ENCODE data around the gene ASTN2.

The ASTN2 gene

DNA sequence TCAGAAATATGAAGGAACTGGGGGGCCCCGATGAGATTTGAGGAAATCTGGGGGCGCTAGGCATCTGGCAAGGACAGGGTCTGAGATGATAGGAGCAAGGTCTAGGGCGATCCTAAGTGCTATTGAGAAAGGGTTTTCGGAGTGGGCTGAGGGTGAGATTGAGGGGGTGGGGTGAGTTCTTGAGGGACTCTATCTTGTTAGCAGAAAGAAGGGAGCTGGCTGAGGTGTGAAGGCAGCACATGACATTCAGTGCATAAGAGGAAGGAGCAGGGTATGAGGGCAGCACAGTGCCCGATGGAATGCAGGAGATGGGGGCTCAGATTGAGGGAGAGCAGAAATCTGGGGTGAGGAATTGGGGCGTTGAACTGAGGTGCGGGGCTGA lies 727.1 kb downstream of the ASTN2 start:
- no peak for DNase-seq

DNA sequence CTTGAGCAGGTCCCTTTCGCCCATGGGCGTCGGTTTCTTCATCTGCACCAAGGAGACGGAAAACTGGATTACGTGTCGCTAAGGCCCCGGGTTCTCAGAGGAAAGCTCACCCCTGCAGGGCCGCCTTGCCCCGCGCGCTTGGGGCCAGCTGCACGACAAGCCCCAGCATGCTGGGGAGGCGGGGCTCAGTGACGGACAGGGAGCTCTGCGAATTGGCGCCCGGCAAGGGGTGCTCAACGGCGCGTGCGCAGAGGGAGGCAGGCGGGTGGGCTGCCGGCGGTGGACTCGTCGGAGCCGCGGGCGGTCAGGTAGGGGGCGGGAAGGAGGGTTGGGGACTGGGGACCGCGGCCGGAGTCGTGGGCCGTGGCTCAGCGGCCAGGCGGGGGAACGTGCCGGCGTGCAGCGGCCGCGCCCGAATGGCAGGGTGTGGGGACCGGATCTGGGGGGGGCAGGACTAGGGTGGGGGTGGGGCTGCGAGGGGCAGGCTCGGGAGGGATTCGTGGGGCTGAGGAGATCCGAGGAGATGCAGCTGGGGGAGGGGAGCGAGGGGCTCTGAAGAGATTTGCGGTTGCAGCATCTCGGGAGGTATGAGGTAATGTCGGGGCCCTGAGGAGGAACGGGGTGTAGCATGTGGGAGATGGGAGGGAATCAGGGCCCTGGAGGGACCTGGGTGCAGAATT lies 727.6 kb downstream of the ASTN2 start, which contains the start of gene TRIM32:
Gene TRIM32 (plus strand): TSS at position 232 of the 680 bp plus-strand sequence. CDS start 10,438 bp downstream, outside the sequence.
- peak; percentile 89 for DNase-seq

DNA sequence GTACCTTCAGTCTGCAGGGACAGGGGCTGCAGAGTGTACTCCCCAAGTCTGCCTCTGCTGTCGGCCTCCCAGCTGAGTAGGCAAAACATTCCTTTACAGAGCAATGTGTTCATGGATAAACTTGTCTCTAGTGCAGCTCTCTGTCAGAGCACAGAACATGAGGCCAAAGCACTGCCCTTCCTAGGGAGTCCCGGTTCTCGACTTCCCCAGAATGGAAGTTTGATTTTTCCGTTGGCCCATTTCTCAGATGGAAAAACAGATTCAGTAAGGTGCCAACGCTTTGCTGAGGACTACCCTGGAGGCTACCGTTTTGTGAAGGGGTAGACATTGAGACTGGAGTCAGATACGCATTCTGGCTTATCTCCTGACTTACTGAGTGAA lies 728.2 kb downstream of the ASTN2 start:
- DNase-seq: no peak

DNA sequence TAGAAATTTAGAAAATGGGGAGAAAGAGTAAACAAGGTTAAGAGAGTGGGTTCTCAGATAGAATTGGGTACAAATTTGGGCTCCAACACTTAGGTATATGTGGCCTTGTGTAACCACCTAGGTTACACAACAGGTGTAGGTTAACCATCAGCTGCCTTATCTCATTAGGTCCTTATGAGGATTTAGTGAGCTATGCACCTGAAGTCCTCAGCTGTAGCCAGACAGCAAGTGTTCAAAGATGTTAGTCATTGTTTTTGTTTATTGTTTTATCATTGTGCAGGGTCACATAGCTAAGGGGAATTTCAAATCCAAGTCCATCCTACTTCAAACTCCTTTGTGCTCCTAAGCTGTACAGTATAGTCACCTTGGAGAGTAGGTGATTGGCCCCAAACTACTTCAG lies 728.7 kb downstream of the ASTN2 start:
- no peak for DNase-seq

DNA sequence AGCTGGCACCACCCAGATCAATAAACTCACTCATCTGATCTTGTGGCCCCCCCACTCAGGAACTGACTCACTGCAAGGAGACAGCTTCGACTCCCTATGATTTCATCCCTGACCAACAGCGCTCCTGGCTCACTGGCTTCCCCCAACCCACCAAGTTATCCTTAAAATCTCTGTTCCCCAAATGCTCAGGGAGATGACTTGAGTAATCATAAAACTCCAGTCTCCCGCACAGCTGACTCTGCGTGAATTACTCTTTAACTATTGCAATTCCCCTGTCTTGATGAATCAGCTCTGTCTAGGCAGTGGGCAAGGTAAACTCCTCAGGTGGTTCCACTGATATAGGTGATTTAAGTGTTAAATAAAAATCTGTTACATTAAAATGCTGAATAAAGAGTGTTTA lies 729.7 kb downstream of the ASTN2 start:
- no peak for DNase-seq

DNA sequence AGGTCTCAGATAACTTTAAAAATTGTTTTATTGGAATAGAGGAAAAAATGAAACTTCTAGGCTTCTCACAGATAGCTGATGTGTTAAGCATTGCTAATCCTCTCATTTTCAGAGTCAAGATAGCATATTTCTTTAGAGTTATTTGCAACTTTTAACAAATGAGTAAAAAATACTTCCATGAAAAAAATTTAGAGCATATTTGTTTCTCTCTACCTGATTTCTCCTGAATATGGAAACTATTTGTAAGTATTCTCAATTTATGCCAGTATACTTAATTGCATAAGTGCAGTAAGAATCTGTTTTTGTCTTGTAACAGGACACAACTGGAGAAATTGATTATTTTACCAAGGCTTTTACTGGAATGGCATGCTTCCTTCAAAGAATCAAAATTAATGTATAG lies 731.3 kb downstream of the ASTN2 start:
- DNase-seq: no peak

DNA sequence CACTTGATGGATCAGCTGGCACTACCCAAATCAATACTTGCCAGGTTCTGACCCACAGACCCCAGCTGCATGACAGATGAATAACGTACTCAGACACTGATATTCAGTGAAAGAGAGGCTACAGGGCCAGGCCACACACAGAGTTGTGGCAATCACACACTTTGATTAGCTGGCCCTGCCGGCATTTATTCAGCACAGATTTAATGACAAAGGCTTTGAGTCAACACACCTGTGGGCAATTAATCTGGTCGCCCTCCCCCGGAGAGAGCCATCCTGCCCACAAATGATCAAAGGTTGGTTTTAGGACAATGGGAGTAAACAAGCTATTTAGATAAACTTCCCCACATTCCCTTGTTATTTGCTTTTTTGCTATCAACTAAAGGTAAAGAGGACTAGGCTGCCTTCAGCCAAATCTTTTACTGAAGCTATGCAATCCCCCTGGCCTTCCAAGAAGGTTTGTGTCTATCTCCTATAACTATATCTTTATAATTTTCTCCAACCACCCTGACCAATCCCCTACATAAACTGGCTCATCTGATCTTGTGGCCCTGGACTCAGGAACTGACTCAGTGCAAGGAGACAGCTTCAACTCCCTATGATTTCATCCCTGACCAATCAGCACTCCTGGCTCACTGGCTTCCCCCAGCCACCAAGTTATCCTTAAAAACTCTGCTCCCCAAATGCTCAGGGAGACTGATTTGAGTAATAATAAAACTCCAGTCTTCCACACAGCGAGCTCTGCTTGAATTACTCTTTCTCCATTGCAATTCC lies 740.5 kb downstream of the ASTN2 start:
- DNase-seq: no peak

DNA sequence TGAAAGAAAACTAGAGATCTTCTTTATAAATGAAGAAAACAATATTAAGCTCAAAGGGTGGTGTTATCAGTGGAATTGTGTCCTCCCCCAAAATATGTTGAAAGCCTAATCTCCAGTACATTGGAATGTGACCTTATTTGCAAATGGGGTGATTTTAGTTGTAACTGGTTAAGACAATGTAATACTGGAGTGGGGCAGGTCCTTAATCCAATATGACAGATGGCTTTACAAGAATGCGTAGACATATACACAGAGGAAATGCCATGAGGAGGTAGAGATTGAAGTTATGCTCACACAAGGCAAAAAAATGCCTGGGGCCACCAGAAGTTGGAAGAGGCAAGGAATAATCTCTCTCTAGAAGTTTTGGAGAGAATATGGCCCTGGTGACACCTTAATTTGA lies 741.5 kb downstream of the ASTN2 start:
- DNase-seq: no peak

DNA sequence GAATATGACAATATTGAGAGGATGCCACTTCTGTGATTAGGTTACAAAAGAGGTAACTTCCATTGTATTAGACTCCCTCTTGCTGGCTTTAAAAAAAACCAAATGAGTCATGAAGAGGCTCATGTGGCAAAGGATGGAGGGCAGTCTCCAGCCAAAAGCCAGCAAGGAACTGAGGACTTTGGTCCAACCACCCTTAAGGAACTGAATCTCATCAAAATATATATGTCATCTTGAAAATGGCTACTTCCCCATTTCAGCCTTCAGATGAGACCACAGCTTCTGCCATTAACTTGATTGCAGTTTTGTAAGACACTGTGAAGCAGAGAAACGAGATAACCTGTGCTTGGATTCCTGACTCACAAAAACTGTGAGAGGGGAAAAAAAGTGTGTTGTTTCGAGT lies 743.3 kb downstream of the ASTN2 start:
- no peak for DNase-seq

DNA sequence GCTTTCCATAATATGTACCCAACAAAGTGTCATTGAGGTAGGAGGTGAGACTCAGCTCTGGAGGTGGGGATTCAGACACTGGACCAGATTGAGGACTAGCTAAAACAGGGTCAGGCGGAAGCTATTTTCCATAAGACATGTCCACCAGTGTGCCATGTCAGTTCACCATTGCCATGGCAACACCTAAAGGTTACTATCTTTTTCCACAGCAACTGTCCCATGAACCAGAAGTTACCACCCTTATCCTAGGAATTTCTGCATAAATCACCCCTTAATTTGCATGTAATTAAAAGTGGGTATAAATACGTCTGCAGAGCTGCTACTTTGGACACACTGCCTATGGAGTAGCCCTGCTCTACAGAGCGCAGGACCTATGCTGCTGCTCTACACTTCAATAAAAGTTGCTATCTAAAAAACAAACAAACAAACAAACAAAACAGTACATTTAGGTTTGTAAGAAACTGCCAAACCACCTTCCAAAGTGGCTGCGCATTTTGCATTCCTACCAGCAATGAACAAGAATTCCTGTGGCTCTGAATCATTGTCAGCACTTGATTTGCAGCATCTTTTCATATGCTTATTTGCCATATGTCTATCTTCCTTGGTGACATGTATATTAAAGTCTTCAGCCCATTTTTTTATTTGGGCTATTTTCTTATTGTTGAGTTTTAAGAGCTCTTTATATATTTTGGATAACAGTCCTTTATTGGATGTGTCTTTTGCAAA lies 745.7 kb downstream of the ASTN2 start:
- DNase-seq: no peak

DNA sequence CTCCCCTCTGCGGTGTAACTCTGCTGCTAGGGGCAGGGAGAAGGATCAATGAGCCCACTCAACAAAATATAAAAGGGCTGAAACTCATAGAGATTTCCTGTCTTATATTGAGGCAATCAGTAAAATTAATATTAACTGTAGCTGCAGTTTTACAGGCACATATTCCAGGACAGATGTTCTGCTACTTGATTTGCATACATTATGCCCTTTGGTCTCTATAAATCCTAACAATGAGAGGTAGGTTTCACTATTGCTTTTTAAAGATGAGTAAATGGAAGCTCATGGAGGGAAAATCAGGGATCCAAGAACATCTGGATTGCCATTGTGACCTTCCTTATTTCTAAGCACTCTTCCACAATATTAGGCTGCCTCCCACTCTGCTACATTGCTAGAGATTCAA lies 751.3 kb downstream of the ASTN2 start:
- DNase-seq: no peak

DNA sequence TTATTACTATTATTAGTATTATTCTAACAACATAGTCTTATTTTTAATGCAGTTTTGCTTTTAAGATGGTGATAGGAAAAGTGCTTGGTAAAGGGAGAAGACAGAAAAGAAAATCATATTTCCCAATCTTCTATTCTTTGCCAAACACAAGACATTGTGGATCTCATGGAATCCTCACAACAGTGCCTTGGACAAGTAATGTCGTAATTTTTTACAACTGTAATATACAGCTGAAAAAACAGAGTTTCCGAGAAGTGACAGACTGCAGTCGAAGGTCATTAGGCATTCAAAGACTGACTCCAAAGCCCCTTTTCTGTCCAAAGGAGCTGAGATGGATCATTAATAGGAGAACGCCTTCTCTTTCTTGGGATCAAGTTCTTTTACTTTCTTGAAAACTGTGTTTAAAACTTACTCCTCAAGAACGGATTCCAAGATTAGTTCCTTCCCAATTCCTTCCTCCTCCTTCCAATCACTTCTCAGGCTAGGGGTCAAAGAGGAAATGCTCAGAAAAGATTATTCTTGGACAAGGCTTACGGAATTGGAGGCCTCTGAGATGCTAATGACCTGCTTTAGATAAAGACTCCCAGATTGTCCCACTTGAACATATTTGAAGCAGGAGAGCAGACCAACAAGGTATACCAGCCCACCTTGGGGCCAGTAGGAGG lies 752.1 kb downstream of the ASTN2 start:
- DNase-seq: no peak

DNA sequence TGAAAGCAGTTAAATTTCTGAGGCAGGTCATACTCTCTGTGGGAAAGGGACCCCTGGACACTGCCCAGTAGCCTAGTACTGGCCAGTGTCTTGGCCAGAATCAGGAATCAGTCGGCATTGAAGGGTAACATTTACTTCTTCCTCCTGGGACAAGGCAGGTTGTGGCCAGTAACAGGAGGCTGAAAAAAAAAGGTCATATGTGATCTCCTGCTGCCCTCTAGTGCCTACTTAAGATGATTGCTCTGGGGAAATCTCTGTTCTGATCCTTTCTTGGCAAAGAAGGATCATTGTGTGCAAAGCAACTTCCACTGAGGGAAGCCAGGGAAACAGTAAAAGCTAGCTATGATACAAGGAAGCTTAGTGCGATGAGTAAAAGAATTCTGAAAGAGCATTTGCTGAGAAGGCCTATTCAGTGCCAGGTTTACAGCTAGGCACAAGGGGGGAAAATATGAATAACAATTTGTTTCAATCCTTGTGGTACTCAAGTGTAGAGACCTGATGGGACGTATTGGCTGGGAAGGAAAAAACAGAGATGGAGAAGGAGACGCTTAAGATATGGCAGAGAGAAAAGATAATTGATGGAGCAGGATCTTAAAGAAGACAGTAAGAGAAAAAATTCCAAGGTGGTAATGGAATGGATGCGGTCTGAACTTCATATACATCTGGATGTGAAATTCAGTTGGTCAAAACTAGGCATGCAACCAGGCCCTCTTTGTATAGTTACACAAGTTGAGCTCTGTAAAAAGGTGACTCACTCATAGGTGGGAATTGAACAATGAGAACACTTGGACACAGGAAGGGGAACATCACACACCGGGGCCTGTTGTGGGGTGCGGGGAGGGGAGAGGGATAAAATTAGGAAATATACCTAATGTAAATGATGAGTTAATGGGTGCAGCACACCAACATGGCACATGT lies 753.6 kb downstream of the ASTN2 start:
- DNase-seq: peak; percentile 7

DNA sequence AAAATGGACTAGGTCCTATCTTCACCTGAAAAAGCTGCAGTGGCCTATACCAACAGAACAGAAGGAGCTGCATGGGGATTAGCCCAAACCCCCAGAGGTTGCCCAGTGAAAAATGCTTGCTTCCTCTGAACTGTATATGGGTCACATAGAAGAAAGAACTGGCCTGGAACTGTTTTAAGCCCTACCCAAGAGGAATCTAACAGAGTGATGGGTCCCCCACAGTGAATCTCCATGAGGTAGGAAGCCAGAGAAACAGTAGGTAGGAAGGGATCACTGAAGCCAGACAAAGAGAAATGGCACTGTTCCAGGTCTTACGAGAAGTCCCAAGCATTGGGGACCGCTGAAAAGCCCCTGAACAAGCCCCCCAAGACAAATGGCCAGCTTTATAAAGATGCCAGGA lies 756.6 kb downstream of the ASTN2 start:
- no peak for DNase-seq

DNA sequence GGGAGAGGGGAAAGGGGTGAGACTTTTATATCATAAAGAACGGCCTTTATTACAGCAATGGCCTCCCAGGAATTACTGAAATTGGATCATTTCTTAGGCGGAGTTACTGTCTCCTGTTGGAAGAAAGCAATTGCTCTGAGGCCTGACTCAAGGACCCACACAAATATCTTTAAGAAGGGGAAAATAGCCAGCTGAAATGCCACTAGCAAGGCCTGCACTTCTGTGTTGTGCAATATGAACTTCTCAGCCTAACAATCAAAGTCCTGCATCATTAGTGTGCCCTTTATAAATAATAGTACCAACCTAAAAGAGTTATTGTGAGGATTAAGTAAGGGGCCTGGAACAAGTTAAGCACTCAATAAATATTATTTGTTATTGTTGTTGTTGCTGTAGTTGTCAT lies 757.9 kb downstream of the ASTN2 start:
- DNase-seq: no peak

DNA sequence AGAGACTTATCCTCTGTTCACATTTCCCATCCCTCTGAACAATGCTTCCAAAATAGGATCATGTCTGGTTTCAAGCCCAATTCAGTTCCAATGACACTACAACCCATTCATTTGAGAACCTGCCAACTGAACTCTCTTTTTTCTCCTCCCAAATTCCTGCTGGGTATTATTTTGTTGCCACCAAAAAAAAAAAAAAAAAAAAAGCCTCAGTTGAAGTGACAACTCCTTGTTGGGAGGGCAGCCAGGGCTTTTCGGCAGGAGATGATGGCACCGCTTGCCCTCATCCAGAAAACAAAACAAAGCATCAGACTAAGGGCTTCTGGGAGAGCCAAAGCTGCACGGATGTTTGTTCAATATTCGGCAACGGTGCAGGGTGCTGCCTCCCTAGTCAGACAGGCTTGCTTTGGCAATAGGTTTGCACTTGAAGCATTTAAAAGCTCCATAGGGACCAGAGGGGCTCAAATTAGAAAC lies 758.3 kb downstream of the ASTN2 start:
- peak; percentile 73 for DNase-seq

DNA sequence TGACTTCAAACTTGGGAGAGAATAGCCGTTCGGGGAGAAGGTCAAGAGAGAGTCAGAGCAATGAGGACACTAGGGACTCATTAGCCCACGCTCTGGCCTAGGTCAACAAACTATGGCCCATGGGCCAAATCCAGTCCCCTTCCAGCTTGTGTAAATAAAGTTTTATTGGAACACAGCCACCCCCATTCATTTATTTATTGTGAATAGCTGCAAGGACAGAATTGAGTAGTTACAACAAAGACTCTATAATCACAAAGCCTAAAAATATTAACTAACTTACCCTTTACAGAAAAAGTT lies 760.9 kb downstream of the ASTN2 start:
- DNase-seq: no peak

DNA sequence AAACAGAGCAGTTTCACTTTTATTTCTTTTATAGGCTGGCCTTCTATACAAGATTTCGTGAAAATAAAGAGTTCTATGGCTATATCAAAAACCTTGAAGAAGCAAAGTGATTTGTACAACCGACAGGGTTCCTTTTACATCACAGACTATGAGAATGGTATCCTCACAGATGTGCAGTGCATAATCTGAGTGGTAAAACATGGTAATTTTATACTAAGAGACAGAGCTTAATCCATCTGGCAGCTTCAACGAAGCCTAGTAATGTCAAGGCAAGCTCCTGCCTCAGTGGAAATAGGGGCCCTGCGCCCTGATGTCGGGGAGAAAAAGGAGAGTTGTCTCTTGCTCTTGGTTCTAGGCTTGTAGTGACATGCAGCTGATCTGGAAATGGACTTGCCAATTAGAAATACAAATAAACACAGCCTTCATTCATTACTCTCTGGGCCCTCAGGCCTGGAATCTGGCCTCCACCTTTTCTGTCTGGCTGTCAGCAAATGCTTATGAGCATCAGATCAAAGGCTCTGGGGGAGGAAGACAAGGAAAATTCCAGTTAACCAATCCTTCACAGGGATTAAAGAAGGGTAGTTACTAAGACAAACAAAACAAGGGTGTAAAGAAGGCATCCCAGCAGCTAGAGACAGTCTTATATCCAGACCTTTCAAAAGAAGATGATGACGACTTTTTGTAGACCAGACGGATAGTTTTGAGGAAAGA lies 761.4 kb downstream of the ASTN2 start:
- no peak for DNase-seq

DNA sequence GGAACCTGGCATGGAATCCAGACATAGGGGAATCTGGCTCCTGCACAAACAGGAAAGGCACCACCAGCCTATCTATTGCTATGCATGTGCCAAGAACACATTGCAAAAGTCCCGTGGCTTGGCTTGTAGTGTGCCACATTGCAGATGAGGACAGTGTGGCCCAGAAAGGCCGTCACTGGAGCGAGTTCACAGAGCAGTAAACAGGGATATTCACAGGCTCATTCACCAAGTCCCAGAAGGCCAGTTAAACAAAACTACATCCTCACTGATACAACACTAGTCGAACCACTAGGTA lies 767.4 kb downstream of the ASTN2 start:
- DNase-seq: no peak

DNA sequence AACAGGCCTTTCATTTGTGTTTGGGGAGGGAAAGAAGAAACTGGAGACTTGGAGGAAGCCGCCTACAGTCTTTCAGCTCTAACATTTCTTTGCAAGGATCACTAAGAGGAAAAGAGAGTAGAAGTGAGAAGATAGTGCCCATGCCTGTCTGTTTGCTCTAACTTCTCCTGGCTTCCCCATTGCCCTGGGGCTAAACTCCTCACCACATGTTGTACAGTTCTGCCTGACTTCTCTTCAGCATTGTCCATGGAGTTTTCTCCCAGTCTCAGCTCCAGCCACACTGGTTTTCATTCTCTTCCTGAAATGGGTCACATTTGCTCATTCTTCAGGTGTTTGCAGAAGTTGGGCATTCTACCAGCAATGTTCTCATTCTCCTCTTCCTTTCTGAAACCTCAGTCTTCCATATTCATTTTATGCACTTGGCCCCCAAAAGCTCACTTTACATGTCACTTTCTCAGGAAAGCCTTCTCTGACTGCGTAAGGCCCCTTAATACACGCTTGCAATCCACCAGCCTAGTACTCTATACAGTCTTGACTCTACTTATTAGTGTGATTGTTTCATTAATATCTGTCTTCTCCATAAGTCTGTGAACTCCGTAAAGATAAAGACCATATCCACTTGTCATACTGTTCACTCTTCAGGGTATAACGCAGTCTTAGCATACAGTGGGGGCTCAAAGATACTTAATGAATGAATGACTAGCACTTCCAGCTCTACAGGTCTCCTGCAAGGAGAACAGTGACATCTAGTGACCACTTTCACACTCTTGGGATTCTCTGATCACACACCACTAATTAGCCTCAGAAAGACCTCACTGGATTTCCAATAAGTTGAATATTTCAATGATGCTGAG lies 768.0 kb downstream of the ASTN2 start:
- peak; percentile 7 for DNase-seq

DNA sequence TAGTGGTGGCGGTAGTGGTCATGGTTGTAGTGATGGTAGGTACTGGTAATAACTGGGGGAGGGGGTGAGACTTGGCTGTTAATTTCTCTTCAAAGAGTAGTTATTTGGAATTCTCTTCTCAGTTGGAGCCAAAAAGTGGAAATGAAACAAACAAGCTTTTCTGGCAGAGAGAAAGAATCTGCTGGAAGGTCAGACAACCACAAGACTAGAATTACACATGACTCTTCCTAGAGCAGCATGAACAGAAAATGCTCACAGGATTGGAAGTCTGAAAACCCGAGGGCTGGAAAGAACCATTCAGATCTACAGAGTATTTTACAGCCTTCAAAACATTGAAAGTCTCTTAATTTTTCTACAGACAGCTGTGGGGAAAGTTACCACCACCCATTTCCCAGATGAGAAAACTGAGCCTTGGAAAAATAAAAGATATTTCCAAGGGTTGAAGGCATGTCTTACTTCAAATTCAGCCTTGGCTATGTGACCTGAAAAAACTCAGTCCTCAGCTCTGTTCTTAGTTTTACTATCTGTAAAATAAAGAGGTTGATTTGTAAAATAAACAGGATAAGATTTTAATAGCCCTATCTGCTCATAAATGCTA lies 770.7 kb downstream of the ASTN2 start:
- no peak for DNase-seq

All from NCI-H1092 (cell line).